ENCODE data around the gene PARD3. TPM values are rescaled to one million over a fixed set of nuclear protein-coding genes. Genes with fewer than 3 reads are reported as not detected.
"Not testable (repeated sequence)": the region's sequence is repeated elsewhere in the genome, so short reads cannot be mapped to it uniquely, and the experiment has no call there.

Gene PARD3
- total RNA-seq, 6 experiments from 2014 or later, result 19.1 to 27.8 (median 22.0) TPM

DNA sequence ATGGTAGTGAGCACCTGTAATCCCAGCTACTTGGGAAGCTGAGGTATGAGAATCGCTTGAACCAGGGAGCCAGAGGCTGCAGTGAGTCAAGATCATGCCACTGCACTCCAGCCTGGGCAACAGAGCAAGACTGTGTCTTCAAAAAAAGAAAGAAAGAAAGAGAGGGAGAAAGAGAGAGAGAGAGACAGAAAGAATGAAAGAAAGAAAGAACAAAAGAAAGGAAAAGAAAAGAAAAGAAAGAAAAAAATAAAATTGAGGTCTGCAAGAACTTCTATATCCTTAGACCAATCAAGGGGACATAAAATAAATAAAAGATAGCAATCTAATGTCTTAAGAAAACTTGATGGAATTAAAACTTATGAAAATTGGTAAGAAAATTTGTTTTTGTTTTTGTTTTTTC lies 34.9 kb upstream of the PARD3 start:
- intact Hi-C loops (cut with DNase I), result no loop called here
- no peak overlapping the region for H3K27ac ChIP-seq
- H3K4me1 ChIP-seq, result no peaks in the 10 kb centered on the region
- H3K36me3 ChIP-seq, result no peaks in the 10 kb centered on the region
- no peaks in the 10 kb centered on the region for H3K9me3 ChIP-seq
- 100% methylated on average over 1 of the region's 1 CpG for WGBS (ENCODE audit: insufficient coverage, low coverage, low lambda C conversion rate, missing lambda C conversion rate)
- DNase-seq, result no peak
- no peak overlapping the region for H3K4me3 ChIP-seq
- TF ChIP-seq, protein P1, sequence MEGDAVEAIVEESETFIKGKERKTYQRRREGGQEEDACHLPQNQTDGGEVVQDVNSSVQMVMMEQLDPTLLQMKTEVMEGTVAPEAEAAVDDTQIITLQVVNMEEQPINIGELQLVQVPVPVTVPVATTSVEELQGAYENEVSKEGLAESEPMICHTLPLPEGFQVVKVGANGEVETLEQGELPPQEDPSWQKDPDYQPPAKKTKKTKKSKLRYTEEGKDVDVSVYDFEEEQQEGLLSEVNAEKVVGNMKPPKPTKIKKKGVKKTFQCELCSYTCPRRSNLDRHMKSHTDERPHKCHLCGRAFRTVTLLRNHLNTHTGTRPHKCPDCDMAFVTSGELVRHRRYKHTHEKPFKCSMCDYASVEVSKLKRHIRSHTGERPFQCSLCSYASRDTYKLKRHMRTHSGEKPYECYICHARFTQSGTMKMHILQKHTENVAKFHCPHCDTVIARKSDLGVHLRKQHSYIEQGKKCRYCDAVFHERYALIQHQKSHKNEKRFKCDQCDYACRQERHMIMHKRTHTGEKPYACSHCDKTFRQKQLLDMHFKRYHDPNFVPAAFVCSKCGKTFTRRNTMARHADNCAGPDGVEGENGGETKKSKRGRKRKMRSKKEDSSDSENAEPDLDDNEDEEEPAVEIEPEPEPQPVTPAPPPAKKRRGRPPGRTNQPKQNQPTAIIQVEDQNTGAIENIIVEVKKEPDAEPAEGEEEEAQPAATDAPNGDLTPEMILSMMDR (IDR thresholded peaks at IDR 0.05), result no peak
- TF ChIP-seq POLR2A (IDR thresholded peaks at IDR 0.05), result no peak
- no peaks in the 10 kb centered on the region for H3K27me3 ChIP-seq
- ATAC-seq, result no peak

DNA sequence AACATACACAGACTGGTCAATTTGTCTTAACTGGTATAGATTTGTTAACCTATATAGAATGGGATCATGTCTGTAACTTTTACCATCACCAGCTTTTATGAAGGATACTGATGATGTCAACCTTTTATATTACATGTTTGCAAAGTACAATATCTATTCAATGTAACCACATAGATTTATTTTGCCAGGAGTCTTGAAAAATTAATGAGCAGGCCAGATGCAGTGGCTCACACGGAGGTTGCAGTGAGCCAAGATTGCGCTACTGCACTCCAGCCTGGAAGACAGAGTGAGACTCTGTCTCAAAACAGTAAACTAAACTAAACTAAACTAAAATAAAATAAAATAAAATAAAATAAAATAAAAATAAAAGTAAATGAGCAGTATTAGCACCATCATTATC lies 30.0 kb upstream of the PARD3 start:
- Histone ChIP-seq H3K4me3 (no peak overlapping the region), H3K9me3 (no peaks in the 10 kb centered on the region), H3K27me3 (no peaks in the 10 kb centered on the region), H3K27ac (no peak overlapping the region), H3K36me3 (no peaks in the 10 kb centered on the region), H3K4me1 (no peaks in the 10 kb centered on the region)
- DNase-seq, result no peak
- TF ChIP-seq, protein P1 (IDR thresholded peaks at IDR 0.05), result no peak
- TF ChIP-seq POLR2A (IDR thresholded peaks at IDR 0.05), result no peak
- no peak for ATAC-seq
- 83% methylated on average over 2 of the region's 2 CpGs for WGBS (ENCODE audit: insufficient coverage, low coverage, low lambda C conversion rate, missing lambda C conversion rate)
- intact Hi-C loops (cut with DNase I), result no loop called here

DNA sequence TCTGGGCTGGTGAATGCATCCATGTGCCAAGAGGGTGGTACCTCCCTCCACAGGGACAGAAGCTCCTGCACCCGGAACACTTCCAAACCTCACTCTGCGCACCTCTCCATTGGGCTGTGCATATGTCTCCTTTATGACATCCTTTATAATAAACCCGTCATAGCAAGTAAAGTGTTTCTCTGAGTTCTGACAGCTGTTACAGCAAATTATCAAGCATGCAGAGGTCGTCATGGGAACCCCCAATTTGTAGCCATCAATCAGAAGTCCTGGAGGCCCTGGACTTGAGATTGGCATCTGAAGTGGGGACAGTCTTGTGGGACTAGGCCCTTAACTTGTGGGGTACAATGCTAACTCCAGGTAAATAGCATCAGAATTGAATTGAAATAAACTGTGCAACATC lies 29.4 kb upstream of the PARD3 start:
- H3K9me3 ChIP-seq, result no peaks in the 10 kb centered on the region
- intact Hi-C loops (cut with DNase I), result no loop called here
- H3K4me1 ChIP-seq, result no peaks in the 10 kb centered on the region
- DNase-seq (no peak), ATAC-seq (no peak)
- TF ChIP-seq, protein P1 (IDR thresholded peaks at IDR 0.05), result no peak
- no peak for TF ChIP-seq POLR2A (IDR thresholded peaks at IDR 0.05)
- 83% methylated on average over 4 of the region's 4 CpGs for WGBS (ENCODE audit: insufficient coverage, low coverage, low lambda C conversion rate, missing lambda C conversion rate)
- no peaks in the 10 kb centered on the region for H3K36me3 ChIP-seq
- H3K27me3 ChIP-seq, result no peaks in the 10 kb centered on the region
- no peak overlapping the region for H3K4me3 ChIP-seq
- no peak overlapping the region for H3K27ac ChIP-seq

DNA sequence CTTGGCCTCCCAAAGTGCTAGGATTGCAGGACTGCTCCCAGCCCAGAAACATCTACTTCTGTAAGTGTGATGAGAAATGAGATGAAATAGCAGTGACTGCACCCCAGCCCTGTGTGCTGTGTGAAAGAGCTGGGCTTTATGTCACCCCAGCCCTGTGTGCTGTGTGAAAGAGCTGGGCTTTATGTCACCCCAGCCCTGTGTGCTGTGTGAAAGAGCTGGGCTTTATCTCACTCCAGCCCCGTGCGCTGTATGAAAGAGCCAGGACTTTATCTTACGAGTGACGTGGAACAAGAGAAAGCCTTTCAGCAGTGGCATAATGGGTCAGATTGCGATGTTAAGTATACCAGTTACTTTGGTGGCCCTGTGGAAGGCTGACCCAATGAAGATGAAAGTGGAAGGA lies 28.4 kb upstream of the PARD3 start:
- H3K4me3 ChIP-seq; H3K9me3 ChIP-seq; H3K4me1 ChIP-seq; intact Hi-C loops (cut with DNase I); ATAC-seq; H3K27me3 ChIP-seq; H3K27ac ChIP-seq; H3K36me3 ChIP-seq; DNase-seq: not testable (repeated sequence)
- 76% methylated on average over 2 of the region's 5 CpGs for WGBS (ENCODE audit: insufficient coverage, low coverage, low lambda C conversion rate, missing lambda C conversion rate)

DNA sequence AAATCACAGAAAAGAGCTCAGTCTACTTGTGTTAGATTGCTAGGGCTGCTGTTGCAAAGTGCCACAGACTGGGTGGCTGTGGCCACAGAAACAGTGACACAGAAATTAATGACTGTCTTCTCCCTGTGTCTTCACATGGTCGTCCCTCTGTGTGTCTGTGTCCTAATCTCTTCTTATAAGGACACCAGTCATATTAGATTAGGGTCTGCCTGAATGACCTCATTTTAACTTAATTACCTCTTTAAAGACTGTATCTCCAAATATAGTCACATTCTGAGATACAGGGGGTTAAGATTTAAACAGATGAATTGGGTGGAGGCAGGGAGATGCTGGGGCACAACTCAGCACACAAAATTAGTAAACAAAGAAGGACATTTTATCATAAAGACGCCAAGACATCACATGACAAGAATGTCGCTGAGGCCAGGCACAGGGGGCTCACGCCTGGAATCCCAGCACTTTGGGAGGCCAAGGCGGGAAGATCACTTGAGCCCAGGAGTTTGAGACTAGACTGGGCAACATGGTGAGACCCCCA lies 23.3 kb upstream of the PARD3 start:
- ATAC-seq (no peak), DNase-seq (no peak)
- no peaks in the 10 kb centered on the region for H3K9me3 ChIP-seq
- no peak overlapping the region for H3K27ac ChIP-seq
- no peak overlapping the region for H3K4me3 ChIP-seq
- intact Hi-C loops (cut with DNase I), result no loop called here
- no peaks in the 10 kb centered on the region for H3K27me3 ChIP-seq
- no peaks in the 10 kb centered on the region for H3K4me1 ChIP-seq
- 66% methylated on average over 5 of the region's 5 CpGs for WGBS (ENCODE audit: insufficient coverage, low coverage, low lambda C conversion rate, missing lambda C conversion rate)
- TF ChIP-seq, protein P1 (IDR thresholded peaks at IDR 0.05), result no peak
- no peak for TF ChIP-seq POLR2A (IDR thresholded peaks at IDR 0.05)
- H3K36me3 ChIP-seq, result no peaks in the 10 kb centered on the region
